AG10803 (cell line): Measurements from ENCODE around the gene HNRNPF.
A peak's percentile ranks its signal among the peaks of the same experiment; 100 is the strongest.

ENCODE experiments used
- DNase-seq: peaks from one replicate; pipeline ENCODE4 v3.0.0; 2010; ENCODE audit warnings: low read depth
- H3K4me3 ChIP-seq: 2 replicates; pipeline ENCODE4 v1.5.1; 2011; ENCODE audit warnings: mild to moderate bottlenecking, low read length, control low read depth
- CTCF ChIP-seq: conservative IDR thresholded peaks from 2 replicates; pipeline ENCODE4 v1.5.1; 2011; ENCODE audit warnings: mild to moderate bottlenecking, low read length, control low read depth, inconsistent platforms

HNRNPF gene

GRCh38 chr10:43417950-43418768 lies 9.2 kb upstream of the HNRNPF start:
- DNase-seq: no peak
- no peak for TF ChIP-seq CTCF
- H3K4me3 ChIP-seq: no peak overlapping the region

GRCh38 chr10:43415544-43415943 lies 6.6 kb upstream of the HNRNPF start:
- TF ChIP-seq CTCF: no peak
- no peak overlapping the region for H3K4me3 ChIP-seq
- no peak for DNase-seq

GRCh38 chr10:43411536-43411935 lies 2.5 kb upstream of the HNRNPF start:
- DNase-seq: no peak
- H3K4me3 ChIP-seq: no peak overlapping the region
- TF ChIP-seq CTCF: no peak

GRCh38 chr10:43410345-43410744 lies 1.4 kb upstream of the HNRNPF start:
- no peak for TF ChIP-seq CTCF
- H3K4me3 ChIP-seq: no peak overlapping the region
- no peak for DNase-seq

- peak overlapping the region; percentile 81 for H3K4me3 ChIP-seq
- DNase-seq: no peak
- TF ChIP-seq CTCF: no peak
Measured at GRCh38 chr10:43409385-43410109, 561 bp upstream of the HNRNPF start.

- H3K4me3 ChIP-seq: peak overlapping the region; percentile 83
- TF ChIP-seq CTCF: no peak
- no peak for DNase-seq
Measured at GRCh38 chr10:43408331-43408709, 666 bp downstream of the HNRNPF start.
